NT2/D1 (cell line): ENCODE measurements around the gene STAT5B.

Experiments used
- DNase-seq: peaks from one replicate; pipeline ENCODE4 v3.0.0-alpha.2; 2011; ENCODE audit warnings: low read depth, low spot score
- H3K27me3 ChIP-seq: 2 replicates; pipeline ENCODE4 v1.6.0; 2011; ENCODE audit warnings: mild to moderate bottlenecking; ENCODE audit not compliant: insufficient read length, insufficient read depth
- H3K36me3 ChIP-seq: 2 replicates; pipeline ENCODE4 v1.6.1; 2011; ENCODE audit warnings: mild to moderate bottlenecking, low read length, mixed read lengths; ENCODE audit not compliant: insufficient read depth, insufficient read length
- H3K4me1 ChIP-seq: 2 replicates; pipeline ENCODE4 v1.5.1; 2011; ENCODE audit not compliant: insufficient read depth, insufficient read length
- H3K4me3 ChIP-seq: 2 replicates; pipeline ENCODE4 v1.5.1; 2011; ENCODE audit warnings: low read depth; ENCODE audit not compliant: insufficient read length
- H3K9ac ChIP-seq: 2 replicates; pipeline ENCODE4 v1.6.0; 2011; ENCODE audit warnings: low read depth; ENCODE audit not compliant: insufficient read length
- H3K9me3 ChIP-seq: 2 replicates; pipeline ENCODE4 v1.5.1; 2011; ENCODE audit warnings: mild to moderate bottlenecking, low read length; ENCODE audit not compliant: insufficient read depth
- SUZ12 ChIP-seq: IDR thresholded peaks from 2 replicates; pipeline ENCODE4 v1.6.1; 2011; ENCODE audit not compliant: insufficient read length, insufficient read depth; ENCODE audit errors: extremely low read depth
- YY1 ChIP-seq: IDR thresholded peaks from 2 replicates; pipeline ENCODE4 v1.6.1; 2011; ENCODE audit not compliant: insufficient read length, insufficient read depth
- ZNF274 ChIP-seq: IDR thresholded peaks from 2 replicates; pipeline ENCODE4 v1.6.1; 2011; ENCODE audit warnings: mild to moderate bottlenecking, low read depth, low read length

The STAT5B gene

GRCh38 chr17:42182927-42183734, 93.1 kb downstream of the STAT5B start:
- no peaks in the 10 kb centered on the region for H3K9me3 ChIP-seq
- no peaks in the 10 kb centered on the region for H3K36me3 ChIP-seq
- peaks cover 76% of the 10 kb centered on the region for H3K27me3 ChIP-seq
- peak overlapping the region; percentile 51 for H3K4me3 ChIP-seq
- no peak for DNase-seq
- TF ChIP-seq ZNF274 = no peak
- TF ChIP-seq SUZ12 = no peak
- no peak for TF ChIP-seq YY1
- H3K9ac ChIP-seq = peak overlapping the region; percentile 63
- peaks cover 29% of the 10 kb centered on the region for H3K4me1 ChIP-seq

DNA sequence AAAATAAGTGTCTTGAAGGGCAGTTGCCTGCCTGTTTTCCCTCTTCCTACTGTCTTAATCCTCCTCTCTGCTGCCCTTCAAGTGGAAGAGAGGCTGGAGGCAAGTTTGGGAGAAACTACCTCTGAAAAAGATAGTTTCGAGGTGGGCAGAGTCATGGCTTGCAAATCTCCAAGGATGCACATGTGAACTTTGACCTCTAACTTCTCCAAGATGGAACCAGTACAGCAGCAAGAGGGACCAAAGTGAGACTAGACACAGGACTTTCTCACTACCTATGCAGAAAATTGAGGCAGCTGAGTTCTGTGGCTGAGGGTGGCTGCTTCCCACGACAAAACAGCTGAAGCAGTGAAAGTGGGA, 94.4 kb downstream of the STAT5B start:
- H3K4me1 ChIP-seq = peaks cover 25% of the 10 kb centered on the region
- H3K27me3 ChIP-seq = peaks cover 84% of the 10 kb centered on the region
- H3K36me3 ChIP-seq = no peaks in the 10 kb centered on the region
- no peak overlapping the region for H3K4me3 ChIP-seq
- no peak for DNase-seq
- H3K9ac ChIP-seq = no peak overlapping the region
- TF ChIP-seq YY1 (no peak), ZNF274 (no peak), SUZ12 (no peak)
- no peaks in the 10 kb centered on the region for H3K9me3 ChIP-seq

DNA sequence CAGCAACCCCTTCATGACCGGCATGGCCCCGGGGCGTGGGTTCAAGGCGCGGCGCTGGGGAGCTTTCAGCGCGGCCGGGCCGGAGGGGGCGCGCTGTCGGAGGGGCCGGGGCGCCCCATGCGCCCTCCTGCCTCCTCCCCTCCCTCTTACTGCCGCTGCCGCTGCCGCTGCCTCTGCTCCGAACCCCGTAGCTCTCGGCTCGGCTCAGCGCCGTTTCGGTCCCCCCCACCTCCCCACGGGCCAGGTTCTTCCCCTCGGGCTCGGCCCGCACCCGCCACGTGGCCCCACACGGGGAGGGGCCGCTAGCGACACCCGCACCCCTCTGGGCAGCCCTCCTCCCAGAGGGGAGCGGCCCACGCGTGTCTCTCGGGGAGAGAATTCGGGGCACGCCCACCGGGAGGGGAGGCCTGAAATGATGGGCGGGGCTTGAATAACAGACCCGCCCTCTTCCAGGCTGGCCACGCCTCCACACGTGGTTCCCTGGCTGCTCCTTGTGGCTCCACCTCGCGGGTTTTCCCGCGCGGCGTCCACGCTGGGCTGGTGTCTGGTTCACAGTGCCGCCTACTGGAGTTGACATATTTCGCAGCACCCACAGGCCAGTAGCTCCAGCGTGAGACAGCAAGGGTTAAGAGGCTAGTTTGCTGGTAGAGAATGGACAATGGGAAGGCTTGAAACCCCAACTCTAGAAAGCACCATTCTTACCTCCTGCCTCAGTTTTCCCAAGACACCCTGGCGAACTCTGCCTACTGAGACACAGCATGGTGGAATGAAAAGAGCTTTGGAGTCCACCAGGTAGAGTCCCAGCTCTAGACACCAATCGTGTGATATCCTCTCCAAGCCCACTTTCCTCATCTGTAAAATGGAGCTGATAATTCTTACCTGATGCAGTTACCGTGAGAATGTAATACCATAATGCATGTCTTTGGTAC, 95.0 kb downstream of the STAT5B start, which contains the start of gene KCNH4:
KCNH4 (minus strand) TSS at position 221 of the 929 bp plus-strand sequence; CDS start at position 24, 197 bp downstream.
- DNase-seq = no peak
- Histone ChIP-seq H3K4me3 (peak within 1 kb of the TSS; percentile 55), H3K36me3 (no peaks in the 10 kb centered on the region), H3K4me1 (peaks cover 25% of the 10 kb centered on the region), H3K9me3 (no peaks in the 10 kb centered on the region), H3K9ac (peak within 1 kb of the TSS; percentile 68), H3K27me3 (peaks cover 84% of the 10 kb centered on the region)
- no peak for TF ChIP-seq ZNF274
- no peak for TF ChIP-seq SUZ12
- TF ChIP-seq YY1 = no peak

GRCh38 chr17:42180411-42180921, 95.7 kb downstream of the STAT5B start:
- Histone ChIP-seq H3K9ac (peak overlapping the region; percentile 68), H3K9me3 (no peaks in the 10 kb centered on the region), H3K4me1 (peaks cover 21% of the 10 kb centered on the region), H3K27me3 (peaks cover 79% of the 10 kb centered on the region), H3K36me3 (no peaks in the 10 kb centered on the region), H3K4me3 (peak overlapping the region; percentile 55)
- DNase-seq = no peak
- no peak for TF ChIP-seq ZNF274
- no peak for TF ChIP-seq SUZ12
- TF ChIP-seq YY1 = no peak

DNA sequence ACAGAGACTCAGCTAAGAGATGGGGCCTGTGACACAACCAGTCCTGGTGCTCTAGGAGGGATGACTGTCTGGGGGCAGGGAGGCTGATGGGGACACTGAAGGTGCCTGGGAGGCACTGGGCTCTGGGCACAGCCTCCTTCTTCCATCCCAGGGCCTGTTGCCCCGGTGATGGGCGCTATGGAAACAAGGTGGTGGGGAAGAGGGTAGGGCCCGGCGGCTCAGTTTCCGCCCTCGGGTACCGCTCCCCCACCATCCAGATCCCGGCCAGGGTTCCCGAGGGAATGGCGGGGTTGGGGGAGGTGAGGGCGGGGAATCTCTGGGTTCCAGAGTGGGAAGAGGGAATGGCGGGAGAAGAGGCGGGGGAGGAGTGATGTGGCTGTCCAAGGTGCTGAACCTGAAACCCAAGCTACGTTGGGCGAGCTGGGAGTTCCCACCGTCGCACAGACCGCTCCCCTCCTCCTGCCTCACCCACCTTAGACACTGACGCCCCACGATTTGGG, 96.2 kb downstream of the STAT5B start:
- H3K4me3 ChIP-seq = peak overlapping the region; percentile 55
- H3K9me3 ChIP-seq = no peaks in the 10 kb centered on the region
- peaks cover 16% of the 10 kb centered on the region for H3K4me1 ChIP-seq
- DNase-seq = no peak
- no peak overlapping the region for H3K9ac ChIP-seq
- no peaks in the 10 kb centered on the region for H3K36me3 ChIP-seq
- peaks cover 74% of the 10 kb centered on the region for H3K27me3 ChIP-seq
- TF ChIP-seq SUZ12 (no peak), YY1 (no peak), ZNF274 (no peak)

DNA sequence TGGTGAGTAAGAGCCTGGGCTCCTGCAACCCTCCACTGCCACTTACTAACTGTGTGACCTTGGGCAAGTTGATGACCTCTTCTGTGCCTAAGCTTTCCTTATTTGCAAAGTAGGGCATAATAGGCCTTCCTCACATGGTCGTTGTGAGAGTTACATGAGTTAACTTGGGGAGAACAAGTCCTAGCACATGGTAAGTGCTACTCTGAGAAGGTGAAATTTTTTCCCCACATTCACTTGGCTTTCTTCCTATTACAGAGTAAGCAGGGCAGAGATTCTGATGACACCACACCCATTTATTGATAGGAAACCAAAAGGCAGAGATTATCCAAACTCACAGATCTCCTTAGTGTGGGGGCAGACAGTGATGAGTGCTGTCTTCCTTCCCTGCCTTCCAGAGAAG, 96.9 kb downstream of the STAT5B start:
- Histone ChIP-seq H3K27me3 (peaks cover 67% of the 10 kb centered on the region), H3K36me3 (no peaks in the 10 kb centered on the region), H3K9ac (no peak overlapping the region), H3K4me3 (no peak overlapping the region), H3K4me1 (peaks cover 11% of the 10 kb centered on the region), H3K9me3 (no peaks in the 10 kb centered on the region)
- DNase-seq = no peak
- TF ChIP-seq SUZ12 (no peak), ZNF274 (no peak), YY1 (no peak)

- H3K36me3 ChIP-seq = no peaks in the 10 kb centered on the region
- TF ChIP-seq SUZ12 (no peak), YY1 (no peak), ZNF274 (no peak)
- no peak for DNase-seq
- H3K9me3 ChIP-seq = no peaks in the 10 kb centered on the region
- peaks cover 63% of the 10 kb centered on the region for H3K27me3 ChIP-seq
- H3K4me3 ChIP-seq = no peak overlapping the region
- peaks cover 11% of the 10 kb centered on the region for H3K4me1 ChIP-seq
- no peak overlapping the region for H3K9ac ChIP-seq
Observed at GRCh38 chr17:42178817-42179216, 97.4 kb downstream of the STAT5B start.
